GM10248 (cell line): Measurements from ENCODE around the gene TMEM184C.

Experiments used
- CTCF ChIA-PET: fragments of 300-600 bp; sonication (Branson Sonifier 250); formaldehyde crosslinking; extraction: SDS; loops from one replicate; lab custom pipeline; 2021; ENCODE audit warnings: antibody characterized with exemption; lab: Yijun Ruan, JAX
- POLR2A ChIA-PET: fragments of 350-650 bp; sonication (Branson Sonifier 250); formaldehyde crosslinking; extraction: SDS; loops from one replicate; lab custom pipeline; 2020; ENCODE audit warnings: antibody characterized with exemption; lab: Yijun Ruan, JAX
- DNase-seq: peaks from one replicate; pipeline ENCODE4 v3.0.0; 2012; ENCODE audit errors: extremely low spot score
- TF ChIP-seq, protein P1 (sequence below): IDR thresholded peaks from 2 replicates; pipeline ENCODE4 v1.5.1; 2012; ENCODE audit warnings: mild to moderate bottlenecking, low read depth; ENCODE audit errors: extremely low read depth, missing control alignments, control extremely low read depth

TMEM184C gene

DNA sequence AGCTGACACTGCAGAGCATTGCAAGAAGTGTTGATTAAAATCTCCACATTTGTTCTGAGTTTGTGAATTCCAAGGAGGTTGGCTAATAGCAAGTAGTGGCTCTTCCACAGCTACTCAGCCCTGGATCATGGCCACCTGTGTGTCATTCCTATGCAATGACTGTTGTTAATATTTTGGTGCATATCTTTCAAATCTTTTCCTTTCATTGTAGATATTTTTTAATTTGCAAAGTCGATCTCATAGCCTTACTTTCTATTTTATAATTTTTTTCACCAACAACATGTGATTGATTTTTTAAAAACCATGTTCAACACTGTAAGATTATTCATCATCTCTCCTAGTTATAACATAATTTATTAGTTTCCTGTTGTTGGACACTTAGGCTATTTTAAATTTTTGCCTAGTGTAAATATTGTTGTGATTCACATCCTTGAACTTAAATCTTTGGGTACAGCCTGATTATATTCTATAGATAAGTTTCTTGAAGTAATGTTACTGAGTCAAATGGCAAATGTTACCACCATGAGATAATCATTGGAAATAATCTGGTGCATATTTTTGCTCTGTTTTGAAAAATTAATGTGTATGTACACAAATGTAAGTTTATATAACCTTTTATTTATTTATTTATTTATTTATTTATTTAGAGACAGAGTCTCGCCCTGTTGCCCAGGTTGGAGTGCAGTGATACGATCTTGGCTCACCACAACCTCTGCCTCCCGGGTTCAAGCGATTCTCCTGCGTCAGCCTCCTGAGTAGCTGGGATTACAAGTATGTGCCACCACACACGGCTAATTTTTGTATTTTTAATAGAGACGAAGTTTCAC lies 97.6 kb downstream of the TMEM184C start:
- CTCF ChIA-PET, result interaction anchor here (1.0 to 10.5 kb wide), 3 partner anchors 31 to 152 kb away, joined by 4 to 135 read pairs (median 6); partner anchors contain the start of gene PRMT9
- TF ChIP-seq, protein P1, sequence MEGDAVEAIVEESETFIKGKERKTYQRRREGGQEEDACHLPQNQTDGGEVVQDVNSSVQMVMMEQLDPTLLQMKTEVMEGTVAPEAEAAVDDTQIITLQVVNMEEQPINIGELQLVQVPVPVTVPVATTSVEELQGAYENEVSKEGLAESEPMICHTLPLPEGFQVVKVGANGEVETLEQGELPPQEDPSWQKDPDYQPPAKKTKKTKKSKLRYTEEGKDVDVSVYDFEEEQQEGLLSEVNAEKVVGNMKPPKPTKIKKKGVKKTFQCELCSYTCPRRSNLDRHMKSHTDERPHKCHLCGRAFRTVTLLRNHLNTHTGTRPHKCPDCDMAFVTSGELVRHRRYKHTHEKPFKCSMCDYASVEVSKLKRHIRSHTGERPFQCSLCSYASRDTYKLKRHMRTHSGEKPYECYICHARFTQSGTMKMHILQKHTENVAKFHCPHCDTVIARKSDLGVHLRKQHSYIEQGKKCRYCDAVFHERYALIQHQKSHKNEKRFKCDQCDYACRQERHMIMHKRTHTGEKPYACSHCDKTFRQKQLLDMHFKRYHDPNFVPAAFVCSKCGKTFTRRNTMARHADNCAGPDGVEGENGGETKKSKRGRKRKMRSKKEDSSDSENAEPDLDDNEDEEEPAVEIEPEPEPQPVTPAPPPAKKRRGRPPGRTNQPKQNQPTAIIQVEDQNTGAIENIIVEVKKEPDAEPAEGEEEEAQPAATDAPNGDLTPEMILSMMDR, result no peak
- POLR2A ChIA-PET, result no interaction called here
- no peak for DNase-seq

- DNase-seq, result peak; percentile 58
- TF ChIP-seq, protein P1, result no peak
- CTCF ChIA-PET, result interaction anchor here (1.4 to 2.2 kb wide), 3 partner anchors 9 to 149 kb away, joined by 3 to 13 read pairs (median 3); no protein-coding TSS in a partner anchor
- POLR2A ChIA-PET, result no interaction called here
Observed at GRCh38 chr4:147717878-147718277, 100.7 kb downstream of the TMEM184C start.
